Epithelial cell of proximal tubule (primary cell): ENCODE data around the gene LYPD6. TPM values are rescaled to one million over a fixed set of nuclear protein-coding genes. Genes with fewer than 3 reads are reported as not detected.

Experiments
- DNase-seq: peaks from one replicate; pipeline ENCODE4 v3.0.0-alpha.2; 2011; ENCODE audit warnings: low read depth
- H3K4me3 ChIP-seq: 2 replicates; pipeline ENCODE4 v1.5.1; 2011; ENCODE audit warnings: low read depth, mild to moderate bottlenecking, low read length
- CTCF ChIP-seq: conservative IDR thresholded peaks from 2 replicates; pipeline ENCODE4 v1.5.1; 2012; ENCODE audit warnings: low read depth, mild to moderate bottlenecking, low read length
- total RNA-seq: library from RNA; depleted of rRNA; stranded (reverse); fragments of >200 nt; gene quantifications from 2 replicates; pipeline ENCODE4 v1.2.3, GENCODE V29; 2015

LYPD6 gene
- total RNA-seq, 1 donor from 2014 or later = 7.9 TPM

DNA sequence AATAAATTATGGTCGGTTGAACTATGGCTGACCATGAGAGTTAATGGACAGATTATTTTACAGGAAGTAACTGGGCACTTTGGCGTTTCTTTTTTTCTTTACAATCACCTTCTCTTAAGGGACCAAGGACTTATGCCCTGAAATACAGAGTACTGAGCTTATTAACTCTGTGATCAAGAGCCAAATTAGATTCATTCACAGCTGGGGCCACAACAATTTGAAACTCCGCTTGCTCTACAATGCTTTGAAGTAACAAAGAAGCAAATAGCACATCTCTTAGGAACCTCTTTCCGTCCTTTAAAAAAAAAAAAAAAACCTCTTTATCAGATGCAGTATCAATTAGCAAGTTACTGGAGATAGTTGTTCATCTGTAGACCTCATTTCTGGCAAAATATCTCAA, 112.0 kb downstream of the LYPD6 start:
- DNase-seq = no peak
- no peak overlapping the region for H3K4me3 ChIP-seq
- TF ChIP-seq CTCF = no peak

DNA sequence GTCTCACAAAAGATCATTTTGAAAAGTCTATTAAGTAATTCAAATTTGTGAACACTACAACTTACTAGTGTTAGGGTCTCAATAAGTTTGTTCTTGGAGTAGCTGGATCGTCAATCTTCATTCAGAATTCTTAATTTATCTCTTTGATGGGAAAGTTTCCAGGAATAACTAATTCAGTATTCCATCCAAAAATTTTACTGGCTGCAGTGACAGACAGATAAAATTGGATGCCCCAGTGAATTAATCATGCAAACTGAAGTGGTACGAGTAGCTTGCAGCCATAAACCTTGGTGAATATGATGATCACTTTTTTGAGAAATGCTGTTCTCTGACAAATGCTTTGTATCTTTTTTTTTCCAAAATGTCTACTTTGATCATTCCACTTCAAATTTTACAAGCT, 112.8 kb downstream of the LYPD6 start:
- DNase-seq = no peak
- no peak for TF ChIP-seq CTCF

GRCh38 chr2:149446748-149447147, 116.4 kb downstream of the LYPD6 start:
- no peak overlapping the region for H3K4me3 ChIP-seq
- TF ChIP-seq CTCF = no peak
- no peak for DNase-seq

More for the DNA sequence above, 112.8 kb downstream of the LYPD6 start:
- H3K4me3 ChIP-seq = no peak overlapping the region

DNA sequence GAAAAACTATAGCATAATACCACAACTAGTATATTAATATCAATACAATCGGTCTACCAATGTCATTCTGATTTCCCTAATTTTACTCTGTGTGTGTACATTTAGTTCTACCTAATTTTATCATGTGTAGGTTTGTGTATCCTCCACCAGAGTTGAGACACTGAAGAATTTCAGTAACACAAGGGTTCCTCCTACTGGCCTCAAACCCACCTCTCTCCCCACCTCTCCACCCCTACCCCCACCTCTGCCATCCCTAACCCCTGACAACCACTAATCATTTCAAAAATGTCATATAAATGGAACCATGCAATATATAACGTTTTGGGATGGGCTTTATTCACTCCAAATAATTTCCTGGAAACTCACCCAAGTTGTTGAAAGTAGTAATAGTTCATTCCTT, 117.9 kb downstream of the LYPD6 start:
- H3K4me3 ChIP-seq = no peak overlapping the region
- no peak for DNase-seq
- TF ChIP-seq CTCF = no peak

- no peak for DNase-seq
- no peak for TF ChIP-seq CTCF
- no peak overlapping the region for H3K4me3 ChIP-seq
Measured at GRCh38 chr2:149449017-149449416, 118.6 kb downstream of the LYPD6 start.

DNA sequence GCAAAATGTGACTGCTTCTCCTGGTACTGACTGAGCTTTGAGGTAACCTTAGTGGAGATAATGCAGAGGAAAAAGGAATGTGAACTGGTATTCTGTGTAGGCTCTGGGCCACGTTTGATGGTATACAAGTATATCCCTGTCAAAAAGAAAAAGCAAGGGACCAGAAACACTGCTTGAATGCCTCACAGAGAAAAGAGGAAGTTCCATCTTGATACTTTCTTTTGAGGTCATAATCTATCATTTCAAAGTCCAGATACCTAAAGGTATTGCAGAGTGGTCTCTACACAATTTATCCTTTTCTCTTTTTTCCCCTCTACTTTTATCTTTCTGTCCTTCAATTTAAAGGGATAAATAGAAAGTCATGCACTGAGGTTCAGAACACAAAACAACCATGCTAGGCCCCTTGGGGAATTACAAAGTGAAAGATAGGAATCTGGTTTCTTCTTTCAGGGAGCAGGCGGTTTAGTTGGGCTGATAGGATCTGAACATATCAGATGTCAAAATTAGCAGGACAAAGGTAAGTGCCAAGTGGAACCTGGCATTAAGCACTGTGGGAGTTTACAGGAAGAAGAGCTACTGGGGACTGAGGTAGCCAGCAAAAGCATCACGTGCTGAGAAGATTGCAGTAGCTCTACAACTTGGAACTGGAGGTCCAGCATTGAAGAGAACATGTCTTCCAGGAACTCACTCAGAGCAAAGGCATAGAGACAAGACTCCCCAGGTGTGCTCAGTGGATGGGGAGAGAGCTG, 121.2 kb downstream of the LYPD6 start:
- DNase-seq = no peak
- TF ChIP-seq CTCF = no peak
- H3K4me3 ChIP-seq = no peak overlapping the region

GRCh38 chr2:149456285-149456684, 125.9 kb downstream of the LYPD6 start:
- DNase-seq = no peak
- H3K4me3 ChIP-seq = no peak overlapping the region
- TF ChIP-seq CTCF = no peak
